T-helper 1 cell treated with Interleukin-12 subunit alpha and Interleukin-12 subunit beta and Interleukin-4 antibody, amounts not matched to agents 30 μg/mL and 1 μg/mL, for 36 hours (primary cell): ENCODE measurements around the gene ZNF154.

ENCODE experiments used
- H3K27ac Mint-ChIP-seq: one replicate; pipeline ENCODE4 v1.8.0; 2021; ENCODE audit warnings: mild to moderate bottlenecking, mixed read lengths
- H3K27me3 Mint-ChIP-seq: one replicate; pipeline ENCODE4 v1.8.0; 2021; ENCODE audit warnings: low read depth, mixed read lengths
- H3K36me3 Mint-ChIP-seq: one replicate; pipeline ENCODE4 v1.8.0; 2021; ENCODE audit warnings: low read depth, mixed read lengths
- H3K4me1 Mint-ChIP-seq: one replicate; pipeline ENCODE4 v1.8.0; 2021; ENCODE audit warnings: low read depth, mixed read lengths
- H3K4me3 Mint-ChIP-seq: one replicate; pipeline ENCODE4 v1.8.0; 2021; ENCODE audit warnings: mild to moderate bottlenecking, moderate library complexity, mixed read lengths
- H3K9me3 Mint-ChIP-seq: one replicate; pipeline ENCODE4 v1.8.0; 2021; ENCODE audit warnings: mixed read lengths

Gene ZNF154

GRCh38 chr19:57664269-57665127 lies 44.5 kb downstream of the ZNF154 start:
- Mint-ChIP-seq H3K9me3 (peaks cover 20% of the 10 kb centered on the region), H3K4me1 (peaks cover 2% of the 10 kb centered on the region), H3K27me3 (peaks cover 10% of the 10 kb centered on the region), H3K4me3 (peak overlapping the region; percentile 25), H3K27ac (no peak overlapping the region), H3K36me3 (peaks cover 2% of the 10 kb centered on the region)

- Mint-ChIP-seq H3K27me3 (no peaks in the 10 kb centered on the region), H3K36me3 (no peaks in the 10 kb centered on the region), H3K4me1 (no peaks in the 10 kb centered on the region), H3K9me3 (peaks cover 68% of the 10 kb centered on the region), H3K27ac (no peak overlapping the region), H3K4me3 (no peak overlapping the region)
Measured at GRCh38 chr19:57656346-57656745, 52.7 kb downstream of the ZNF154 start.

- peaks cover 69% of the 10 kb centered on the region for H3K9me3 Mint-ChIP-seq
- H3K27ac Mint-ChIP-seq: no peak overlapping the region
- H3K27me3 Mint-ChIP-seq: no peaks in the 10 kb centered on the region
- H3K4me1 Mint-ChIP-seq: no peaks in the 10 kb centered on the region
- no peak overlapping the region for H3K4me3 Mint-ChIP-seq
- H3K36me3 Mint-ChIP-seq: no peaks in the 10 kb centered on the region
Measured at GRCh38 chr19:57655443-57655842, 53.6 kb downstream of the ZNF154 start.

- no peaks in the 10 kb centered on the region for H3K27me3 Mint-ChIP-seq
- H3K36me3 Mint-ChIP-seq: no peaks in the 10 kb centered on the region
- H3K4me1 Mint-ChIP-seq: no peaks in the 10 kb centered on the region
- H3K27ac Mint-ChIP-seq: no peak overlapping the region
- no peak overlapping the region for H3K4me3 Mint-ChIP-seq
- peaks cover 69% of the 10 kb centered on the region for H3K9me3 Mint-ChIP-seq
Measured at GRCh38 chr19:57653689-57654088, 55.3 kb downstream of the ZNF154 start.

GRCh38 chr19:57651654-57651996 lies 57.4 kb downstream of the ZNF154 start:
- Mint-ChIP-seq H3K27ac (no peak overlapping the region), H3K27me3 (no peaks in the 10 kb centered on the region), H3K9me3 (peaks cover 78% of the 10 kb centered on the region), H3K4me3 (no peak overlapping the region), H3K4me1 (no peaks in the 10 kb centered on the region), H3K36me3 (no peaks in the 10 kb centered on the region)

- Mint-ChIP-seq H3K4me3 (no peak overlapping the region), H3K9me3 (peaks cover 72% of the 10 kb centered on the region), H3K4me1 (no peaks in the 10 kb centered on the region), H3K27ac (no peak overlapping the region), H3K27me3 (no peaks in the 10 kb centered on the region), H3K36me3 (peaks cover 6% of the 10 kb centered on the region)
Measured at GRCh38 chr19:57648331-57649003, 60.5 kb downstream of the ZNF154 start.
